CD4-positive, alpha-beta T cell (primary cell): Measurements from ENCODE around the gene BLOC1S5. TPM values are rescaled to one million over a fixed set of nuclear protein-coding genes. Genes with fewer than 3 reads are reported as not detected.

ENCODE experiments used
- ATAC-seq: fragments of 200-7000 bp; cut with Tn5 transposase; one replicate; pipeline ENCODE4 v1.10.0; 2022; ENCODE audit warnings: mild to moderate bottlenecking; ENCODE audit not compliant: poor library complexity
- CTCF ChIA-PET: fragments of 350-600 bp; sonication (Branson Sonifier 250); formaldehyde crosslinking; loops from one replicate; lab custom pipeline; 2021; ENCODE audit warnings: antibody characterized with exemption, inconsistent platforms; lab: Charles Lee
- POLR2A ChIA-PET: fragments of 350-600 bp; sonication (Branson Sonifier 250); formaldehyde crosslinking; loops from one replicate; lab custom pipeline; 2021; ENCODE audit warnings: antibody characterized with exemption, inconsistent platforms; lab: Charles Lee
- DNase-seq, 14 experiments: peaks; one replicate each; pipeline ENCODE4 v3.0.0-alpha.2; 2013 to 2020; ENCODE audit warnings: mixed read lengths in 2 of 14
- H3K27ac ChIP-seq, 2 donors: one replicate each; pipeline versions ENCODE4 v1.5.1 to v1.7.0; 2013; ENCODE audit warnings: low read length in 2 of 2, low read depth in 1 of 2, mild to moderate bottlenecking in 1 of 2
- H3K27me3 ChIP-seq, 2 experiments: 1 replicate in 1 of 2; 2 replicates in 1 of 2; pipeline versions ENCODE4 v1.6.1 to v1.7.0; 2013; ENCODE audit warnings: low read length in 2 of 2, control low read depth in 1 of 2, mild to moderate bottlenecking in 1 of 2, moderate library complexity in 1 of 2; ENCODE audit not compliant: insufficient read depth in 2 of 2, control insufficient read depth in 1 of 2
- H3K36me3 ChIP-seq: one replicate; pipeline ENCODE4 v1.6.1; 2013; ENCODE audit warnings: low read length, control low read depth; ENCODE audit not compliant: insufficient read depth
- H3K4me1 ChIP-seq: one replicate; pipeline ENCODE4 v1.6.1; 2013; ENCODE audit warnings: low read length, control low read depth; ENCODE audit not compliant: insufficient read depth
- H3K4me3 ChIP-seq: one replicate; pipeline ENCODE4 v1.5.1; 2013; ENCODE audit warnings: mild to moderate bottlenecking, low read length, moderate library complexity
- H3K9me3 ChIP-seq, 2 experiments: 1 replicate in 1 of 2; 2 replicates in 1 of 2; pipeline versions ENCODE4 v1.6.1 to v1.7.0; 2013; ENCODE audit warnings: low read length in 2 of 2, mild to moderate bottlenecking in 2 of 2, control low read depth in 1 of 2, moderate library complexity in 1 of 2; ENCODE audit not compliant: control insufficient read depth in 1 of 2, insufficient read depth in 1 of 2
- H3K27ac Mint-ChIP-seq: one replicate; pipeline ENCODE4 v1.8.0; 2020; ENCODE audit warnings: mixed read lengths
- H3K27me3 Mint-ChIP-seq: one replicate; pipeline ENCODE4 v1.8.0; 2021; ENCODE audit warnings: mixed read lengths
- H3K36me3 Mint-ChIP-seq: one replicate; pipeline ENCODE4 v1.8.0; 2021; ENCODE audit warnings: low read depth, mixed read lengths
- H3K4me1 Mint-ChIP-seq: one replicate; pipeline ENCODE4 v1.8.0; 2021; ENCODE audit warnings: low read depth, mixed read lengths
- H3K4me3 Mint-ChIP-seq: one replicate; pipeline ENCODE4 v1.8.0; 2020; ENCODE audit warnings: mild to moderate bottlenecking, mixed read lengths
- H3K9me3 Mint-ChIP-seq: one replicate; pipeline ENCODE4 v1.8.0; 2020; ENCODE audit warnings: mixed read lengths
- intact Hi-C, 2 experiments: fragments of 100-400 bp; cut with DNase I in 1 of 2; cut with micrococcal nuclease in 1 of 2; formaldehyde crosslinking; loops; one replicate each; pipeline versions ENCODE4 v1.15.1 to v1.9.0; 2023 to 2025; cut with DNase I, micrococcal nuclease
- total RNA-seq, 174 experiments: library from RNA in 2 of 174; stranded (reverse) in 2 of 174; gene quantifications; one replicate each; pipeline ENCODE4 v1.2.3 and lab custom pipeline; 2021 to 2026
- TF ChIP-seq, protein P1 (sequence below): fragments of 200-600 bp; IDR thresholded peaks from one replicate; pipeline ENCODE4 v1.8.0; 2022; ENCODE audit warnings: antibody characterized with exemption, mild to moderate bottlenecking

Gene BLOC1S5
- total RNA-seq, 2 experiments from 2014 or later = 5.7 to 7.2 TPM

- DNase-seq (peak; percentile 93 to 99 (median 97)), ATAC-seq (peak; percentile 97)
- Histone ChIP-seq H3K4me1 (peaks cover 20% of the 10 kb centered on the region), H3K27me3 (no peaks in the 10 kb centered on the region), H3K9me3 (no peaks in the 10 kb centered on the region), H3K36me3 (peaks cover 5% of the 10 kb centered on the region), H3K4me3 (peak within 1 kb of the TSS; percentile 89), H3K27ac (peak within 1 kb of the TSS; percentile 69 to 73)
- ChIA-PET POLR2A (interaction anchor here (0.6 to 2.2 kb wide), 11 partner anchors 17 to 1425 kb away, joined by 3 to 68 read pairs (median 4); partner anchors contain the start of genes BLOC1S5, CAGE1, RIOK1 and SLC35B3), CTCF (interaction anchor here (0.7 kb wide), 1 partner anchor 141 kb away, joined by 3 read pairs; no protein-coding TSS in a partner anchor)
- peak within 1 kb of the TSS; percentile 81 for H3K27ac Mint-ChIP-seq
- TF ChIP-seq, protein P1, sequence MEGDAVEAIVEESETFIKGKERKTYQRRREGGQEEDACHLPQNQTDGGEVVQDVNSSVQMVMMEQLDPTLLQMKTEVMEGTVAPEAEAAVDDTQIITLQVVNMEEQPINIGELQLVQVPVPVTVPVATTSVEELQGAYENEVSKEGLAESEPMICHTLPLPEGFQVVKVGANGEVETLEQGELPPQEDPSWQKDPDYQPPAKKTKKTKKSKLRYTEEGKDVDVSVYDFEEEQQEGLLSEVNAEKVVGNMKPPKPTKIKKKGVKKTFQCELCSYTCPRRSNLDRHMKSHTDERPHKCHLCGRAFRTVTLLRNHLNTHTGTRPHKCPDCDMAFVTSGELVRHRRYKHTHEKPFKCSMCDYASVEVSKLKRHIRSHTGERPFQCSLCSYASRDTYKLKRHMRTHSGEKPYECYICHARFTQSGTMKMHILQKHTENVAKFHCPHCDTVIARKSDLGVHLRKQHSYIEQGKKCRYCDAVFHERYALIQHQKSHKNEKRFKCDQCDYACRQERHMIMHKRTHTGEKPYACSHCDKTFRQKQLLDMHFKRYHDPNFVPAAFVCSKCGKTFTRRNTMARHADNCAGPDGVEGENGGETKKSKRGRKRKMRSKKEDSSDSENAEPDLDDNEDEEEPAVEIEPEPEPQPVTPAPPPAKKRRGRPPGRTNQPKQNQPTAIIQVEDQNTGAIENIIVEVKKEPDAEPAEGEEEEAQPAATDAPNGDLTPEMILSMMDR = no peak
- peaks cover 14% of the 10 kb centered on the region for H3K36me3 Mint-ChIP-seq
- peak within 1 kb of the TSS; percentile 96 for H3K4me3 Mint-ChIP-seq
- peaks cover 25% of the 10 kb centered on the region for H3K27me3 Mint-ChIP-seq
- peaks cover 31% of the 10 kb centered on the region for H3K4me1 Mint-ChIP-seq
- intact Hi-C loops = loop anchor here (1.0 to 10.0 kb wide), 4 partner anchors 38 to 788 kb away; partner anchors contain the start of genes BLOC1S5 (in 1 of the 2), SLC35B3 (in 1 of the 2), SSR1 (in 1 of the 2) and TXNDC5 (in 1 of the 2)
- no peaks in the 10 kb centered on the region for H3K9me3 Mint-ChIP-seq
These were observed 38.2 kb upstream of the BLOC1S5 start, which contains the start of gene EEF1E1 for GRCh38 chr6:8102122-8102958. TSS of gene EEF1E1 (minus strand) at chr6:8102548. CDS start at chr6:8102521, 27 bp downstream.

DNA sequence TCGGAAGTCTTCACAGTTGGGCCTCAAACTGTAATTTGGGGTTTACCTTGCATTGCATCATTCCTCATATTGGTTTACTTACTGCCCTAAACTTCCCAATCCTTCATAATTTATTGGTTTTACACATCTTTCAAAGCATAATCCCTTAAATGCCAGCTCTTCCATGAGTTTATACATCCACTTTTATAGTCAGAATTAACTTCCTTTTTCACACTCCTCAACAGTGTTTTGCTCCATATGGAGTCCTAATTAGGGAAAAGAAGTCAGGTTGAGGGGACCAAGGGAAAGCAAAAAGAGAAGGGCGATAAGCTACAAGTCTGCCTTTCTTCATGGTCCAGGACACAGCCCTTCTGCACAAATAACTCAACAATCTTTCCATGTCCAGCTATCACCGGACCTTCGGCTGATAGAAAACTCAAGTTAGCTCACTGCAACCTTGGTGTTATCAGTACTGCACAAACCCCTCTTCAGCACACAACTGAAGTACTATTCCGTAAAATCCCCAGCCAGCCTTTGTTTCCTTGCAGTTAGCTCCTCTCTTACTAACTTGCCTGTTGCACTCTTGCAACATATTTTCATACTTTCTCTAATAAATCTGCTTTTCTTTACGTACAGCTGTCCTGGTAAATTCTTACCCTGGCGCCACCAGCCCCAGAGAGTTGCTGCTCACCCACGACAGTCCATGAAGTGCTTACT lies 36.1 kb upstream of the BLOC1S5 start:
- H3K4me3 ChIP-seq = no peak overlapping the region
- H3K9me3 ChIP-seq = no peaks in the 10 kb centered on the region
- Mint-ChIP-seq H3K9me3 (no peaks in the 10 kb centered on the region), H3K4me3 (peak overlapping the region; percentile 69), H3K27ac (no peak overlapping the region), H3K4me1 (peaks cover 31% of the 10 kb centered on the region), H3K36me3 (peaks cover 34% of the 10 kb centered on the region), H3K27me3 (peaks cover 10% of the 10 kb centered on the region)
- no peak for ATAC-seq
- H3K27me3 ChIP-seq = no peaks in the 10 kb centered on the region
- TF ChIP-seq, protein P1 = no peak
- no peak overlapping the region for H3K27ac ChIP-seq
- H3K36me3 ChIP-seq = peaks cover 23% of the 10 kb centered on the region
- ChIA-PET POLR2A (interaction anchor here (0.6 to 0.9 kb wide), 2 partner anchors 36 to 45 kb away, joined by 4 to 5 read pairs; no protein-coding TSS in a partner anchor), CTCF (no interaction called here)
- intact Hi-C loops = loop anchor here in 1 of 2 experiments (1.0 to 10.0 kb wide), 3 partner anchors 35 to 786 kb away; partner anchors contain the start of genes SLC35B3 and SSR1
- H3K4me1 ChIP-seq = peaks cover 20% of the 10 kb centered on the region
- no peak for DNase-seq

GRCh38 chr6:8090650-8091049 lies 26.5 kb upstream of the BLOC1S5 start:
- DNase-seq (no peak), ATAC-seq (no peak)
- H3K27me3 Mint-ChIP-seq = no peaks in the 10 kb centered on the region
- H3K9me3 Mint-ChIP-seq = peaks cover 2% of the 10 kb centered on the region
- Histone ChIP-seq H3K27me3 (no peaks in the 10 kb centered on the region), H3K4me3 (no peak overlapping the region), H3K36me3 (peaks cover 75% of the 10 kb centered on the region), H3K9me3 (no peaks in the 10 kb centered on the region), H3K27ac (no peak overlapping the region), H3K4me1 (no peaks in the 10 kb centered on the region)
- no peak overlapping the region for H3K27ac Mint-ChIP-seq
- H3K36me3 Mint-ChIP-seq = peaks cover 90% of the 10 kb centered on the region
- ChIA-PET POLR2A (no interaction called here), CTCF (no interaction called here)
- intact Hi-C loops = no loop called here
- H3K4me3 Mint-ChIP-seq = no peak overlapping the region
- TF ChIP-seq, protein P1 = no peak
- no peaks in the 10 kb centered on the region for H3K4me1 Mint-ChIP-seq
